ENCODE data around the gene HHIPL1.

DNA sequence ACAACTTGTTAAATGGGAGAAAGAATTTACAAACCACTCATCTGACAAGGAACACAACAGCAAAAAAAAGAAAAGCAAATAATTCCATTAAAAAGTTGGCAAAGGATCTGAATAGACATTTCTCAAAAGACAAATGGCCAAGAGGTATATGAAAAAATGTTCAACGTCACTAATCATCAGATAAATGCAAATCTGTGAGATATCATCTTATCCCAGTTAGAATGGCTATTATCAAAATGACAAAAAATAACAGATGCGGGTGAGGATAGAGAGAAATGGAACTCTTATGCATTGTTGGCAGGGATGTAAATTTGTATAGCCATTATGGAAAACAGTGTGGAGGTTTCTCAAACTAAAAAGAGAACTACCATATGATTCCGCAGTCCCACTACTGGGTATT, 69.0 kb downstream of the HHIPL1 start:
- TF ChIP-seq CTCF (IDR thresholded peaks at IDR 0.05; ENCODE audit: insufficient read depth, low read depth, low read length) (no peak), EZH2 (IDR thresholded peaks at IDR 0.05; ENCODE audit: insufficient read depth, low read length) (no peak)
